K562 (cell line): ENCODE data around the gene ARHGEF4. TPM values are rescaled to one million over a fixed set of nuclear protein-coding genes. Genes with fewer than 3 reads are reported as not detected.

ENCODE experiments used
- ARID3A ChIP-seq: IDR thresholded peaks from 2 replicates; pipeline ENCODE4 v1.6.1; 2012; ENCODE audit warnings: low read depth, low read length, improper control_type of control experiment, borderline replicate concordance
- CHD1 ChIP-seq: fragments of 200-600 bp; sonication (generic); IDR thresholded peaks from one replicate; pipeline ENCODE4 v1.6.1; 2012; ENCODE audit warnings: mild to moderate bottlenecking, moderate library complexity, low read length, inconsistent platforms
- CUX1 ChIP-seq: fragments of 200-800 bp; sonication (Bioruptor generic); IDR thresholded peaks from 2 replicates; pipeline ENCODE4 v1.6.1; 2016; ENCODE audit warnings: missing genetic modification characterization, missing compliant biosample characterization
- FOXM1 ChIP-seq, 2 experiments: fragments of 450-650 bp in 1 of 2; sonication (generic) in 1 of 2; formaldehyde crosslinking in 1 of 2; IDR thresholded peaks; 2 replicates each; pipeline versions ENCODE4 v1.6.1 to v1.9.0; 2017 to 2022; ENCODE audit warnings: low read depth in 2 of 2, mild to moderate bottlenecking in 2 of 2, missing genetic modification reagents in 1 of 2, moderate library complexity in 1 of 2
- HOXB6 ChIP-seq: fragments of 250-450 bp; sonication (Bioruptor Pico); IDR thresholded peaks from 2 replicates; pipeline ENCODE4 v1.5.1; 2022; ENCODE audit warnings: mild to moderate bottlenecking, borderline replicate concordance
- ILF3 ChIP-seq: fragments of 450-650 bp; IDR thresholded peaks from 2 replicates; pipeline ENCODE4 v1.6.1; 2018; ENCODE audit warnings: antibody characterized with exemption, mild to moderate bottlenecking, moderate library complexity, borderline replicate concordance
- MAX ChIP-seq: sonication (generic); formaldehyde crosslinking; IDR thresholded peaks from 2 replicates; pipeline ENCODE4 v1.9.0; 2022; ENCODE audit warnings: mild to moderate bottlenecking, missing genetic modification reagents
- MLLT1 ChIP-seq, 2 experiments: fragments of 450-650 bp; IDR thresholded peaks; 2 replicates each; pipeline ENCODE4 v1.6.1; 2016
- SMARCA4 ChIP-seq: fragments of 450-650 bp; IDR thresholded peaks from 2 replicates; pipeline ENCODE4 v1.6.1; 2016
- TBP ChIP-seq: optimal IDR thresholded peaks from 2 replicates; pipeline ENCODE3; 2011; ENCODE audit warnings: low read depth, low read length, improper control_type of control experiment
- UBTF ChIP-seq, 2 experiments: IDR thresholded peaks; 2 replicates each; pipeline ENCODE4 v1.6.1; 2012; ENCODE audit warnings: improper control_type of control experiment in 2 of 2, low read depth in 2 of 2, low read length in 2 of 2, borderline replicate concordance in 1 of 2
- ZBTB12 ChIP-seq: fragments of 250-450 bp; sonication (Bioruptor Pico); IDR thresholded peaks from 2 replicates; pipeline ENCODE4 v1.4.0; 2020
- ZNF263 ChIP-seq: sonication (generic); formaldehyde crosslinking; IDR thresholded peaks from 2 replicates; pipeline ENCODE4 v1.8.0; 2022; ENCODE audit warnings: mild to moderate bottlenecking, missing genetic modification reagents, borderline replicate concordance
- polyA plus RNA-seq, 8 experiments: library from polyadenylated mRNA; depleted of rRNA in 4 of 8; stranded (reverse) in 5 of 8; unstranded in 3 of 8; fragments of >200 nt; fragmentation: Nextera tagmentation in 2 of 8; fragmentation: Illumina TruSeq in 1 of 8; extraction: Ambion mirVana in 2 of 8; extraction: Trizol in 1 of 8; gene quantifications; 2 replicates each; pipeline versions ENCODE4 v1.2.1 to v1.2.3, GENCODE V29; 2011 to 2014; ENCODE audit warnings: inconsistent platforms in 1 of 8, missing spikeins in 1 of 8
- total RNA-seq, 7 experiments: library from RNA; depleted of rRNA in 6 of 7; stranded (reverse); fragments of >200 nt in 6 of 7; fragmentation: Illumina TruSeq in 2 of 7; extraction: Trizol in 2 of 7; gene quantifications; 2 replicates each; pipeline versions ENCODE4 v1.2.1 to v1.2.3, GENCODE V29; 2011 to 2021; ENCODE audit warnings: low replicate concordance in 1 of 7

Gene ARHGEF4
- total and polyA plus RNA-seq, 9 of the 15 experiments (the other 6 are each of a cell fraction or from before 2014, with no cell fraction given) = not detected

GRCh38 chr2:131093006-131093695, 256.4 kb downstream of the ARHGEF4 start, which contains the start of gene FAM168B (continued):
- no peak for TF ChIP-seq ARID3A
- TF ChIP-seq CHD1 = no peak
- no peak for TF ChIP-seq HOXB6 (CRISPR knock-in tag)
- TF ChIP-seq CUX1 (CRISPR knock-in tag) = no peak
- no peak for TF ChIP-seq MLLT1 (IDR thresholded peaks at IDR 0.05)
- TF ChIP-seq TBP = peak; percentile 35
- TF ChIP-seq UBTF (IDR thresholded peaks at IDR 0.05; ENCODE audit: borderline replicate concordance in 1 of 2, low read depth in 2 of 2, low read length in 2 of 2) = peak in 1 of 2 experiments; percentile 86; a peak in 2 of 4 replicates
- peak; percentile 81; the same call in 1 of the 2 replicates for TF ChIP-seq ILF3
- no peak for TF ChIP-seq ZNF263
- no peak for TF ChIP-seq SMARCA4
- TF ChIP-seq ZBTB12 = peak; percentile 74
- no peak for TF ChIP-seq MAX (CRISPR knock-in tag)
- TF ChIP-seq FOXM1 (IDR thresholded peaks at IDR 0.05; ENCODE audit: low read depth) = no peak
- no peak; the same call in 1 of the 2 replicates for TF ChIP-seq FOXM1 (CRISPR knock-in tag; IDR thresholded peaks at IDR 0.05; ENCODE audit: low read depth)
